ENCODE data around the gene PADI1. TPM values are rescaled to one million over a fixed set of nuclear protein-coding genes. Genes with fewer than 3 reads are reported as not detected.

PADI1 gene
- total and polyA plus RNA-seq, 10 donors, result 0.03 to 0.76 (median 0.31) TPM; not detected in 4

DNA sequence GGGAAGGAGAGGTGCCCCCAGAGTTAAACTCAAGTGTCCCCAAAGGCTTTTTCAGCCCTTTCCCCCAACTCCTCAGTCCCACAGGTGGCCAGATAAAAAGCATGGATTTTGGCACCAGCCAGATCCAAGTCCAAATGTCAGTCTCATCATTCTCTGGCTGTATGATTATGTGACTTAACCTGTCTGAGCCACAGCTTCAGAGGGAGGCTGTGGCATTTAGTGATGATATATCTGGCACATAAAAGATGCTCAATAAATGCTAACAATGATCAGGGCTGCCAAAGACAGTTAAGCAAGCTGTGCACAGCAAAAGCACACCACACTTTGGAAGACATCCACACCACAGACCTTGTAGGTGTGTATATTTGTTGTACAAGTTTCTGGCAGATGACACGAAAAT lies 38.3 kb downstream of the PADI1 start:
- Histone ChIP-seq H3K4me1 (peaks cover 0 to 5% (median 0%) of the 10 kb centered on the region in 6 donors), H3K4me3 (no peak overlapping the region), H3K27me3 (replicated peaks in 1 of 7) (peaks cover 0 to 20% (median 0%) of the 10 kb centered on the region in 7 donors), H3K27ac (no peak overlapping the region), H3K9me3 (no peaks in the 10 kb centered on the region), H3K36me3 (no peaks in the 10 kb centered on the region)
- WGBS, 5 donors, result 71 to 87% (median 83%) methylated on average over 1 of the region's 1 CpG
- TF ChIP-seq CTCF (IDR thresholded peaks at IDR 0.05 in 8 of 11, conservative IDR thresholded peaks at IDR 0.05 in 3 of 11) (no peak), POLR2AphosphoS5 (IDR thresholded peaks at IDR 0.05) (no peak), POLR2A (IDR thresholded peaks at IDR 0.05) (no peak)
- intact Hi-C loops (cut with DNase I; ENCODE audit: low total_unique reads), result no loop called here
- no peak for DNase-seq

GRCh38 chr1:17244821-17245740 lies 40.2 kb downstream of the PADI1 start:
- H3K9me3 ChIP-seq, result no peaks in the 10 kb centered on the region
- H3K4me1 ChIP-seq, result no peaks in the 10 kb centered on the region
- intact Hi-C loops (cut with DNase I; ENCODE audit: low total_unique reads), result no loop called here
- no peak for DNase-seq
- no peaks in the 10 kb centered on the region for H3K36me3 ChIP-seq
- peaks cover 0 to 35% (median 0%) of the 10 kb centered on the region in 7 donors for H3K27me3 ChIP-seq (replicated peaks in 1 of 7)
- H3K27ac ChIP-seq, result no peak overlapping the region
- TF ChIP-seq POLR2A (IDR thresholded peaks at IDR 0.05) (no peak), CTCF (IDR thresholded peaks at IDR 0.05 in 8 of 11, conservative IDR thresholded peaks at IDR 0.05 in 3 of 11) (no peak)
- H3K4me3 ChIP-seq, result no peak overlapping the region
- 60 to 75% (median 69%) methylated on average over 12 to 14 of the region's 14 CpGs for WGBS, 5 donors

GRCh38 chr1:17245816-17246325 lies 40.9 kb downstream of the PADI1 start:
- H3K36me3 ChIP-seq, result no peaks in the 10 kb centered on the region
- H3K9me3 ChIP-seq, result no peaks in the 10 kb centered on the region
- TF ChIP-seq POLR2AphosphoS5 (IDR thresholded peaks at IDR 0.05) (no peak), POLR2A (IDR thresholded peaks at IDR 0.05) (no peak), CTCF (IDR thresholded peaks at IDR 0.05 in 8 of 11, conservative IDR thresholded peaks at IDR 0.05 in 3 of 11) (no peak)
- H3K4me1 ChIP-seq, result no peaks in the 10 kb centered on the region
- 69 to 80% (median 74%) methylated on average over 7 of the region's 7 CpGs for WGBS, 5 donors
- no peak for DNase-seq
- H3K4me3 ChIP-seq, result no peak overlapping the region
- H3K27ac ChIP-seq, result no peak overlapping the region
- H3K27me3 ChIP-seq (replicated peaks in 1 of 7), result peaks cover 0 to 43% (median 3%) of the 10 kb centered on the region in 7 donors
- intact Hi-C loops (cut with DNase I; ENCODE audit: low total_unique reads), result no loop called here

GRCh38 chr1:17246971-17247370 lies 42.0 kb downstream of the PADI1 start:
- intact Hi-C loops (cut with DNase I; ENCODE audit: low total_unique reads), result no loop called here
- WGBS, 5 donors, result 56 to 86% (median 80%) methylated on average over 2 of the region's 2 CpGs
- peaks cover 0 to 47% (median 3%) of the 10 kb centered on the region in 7 donors for H3K27me3 ChIP-seq (replicated peaks in 1 of 7)
- H3K4me3 ChIP-seq, result no peak overlapping the region
- TF ChIP-seq POLR2AphosphoS5 (IDR thresholded peaks at IDR 0.05), result no peak
- TF ChIP-seq POLR2A (IDR thresholded peaks at IDR 0.05), result no peak
- no peak for TF ChIP-seq CTCF (IDR thresholded peaks at IDR 0.05 in 8 of 11, conservative IDR thresholded peaks at IDR 0.05 in 3 of 11)
- H3K4me1 ChIP-seq, result peaks cover 0 to 3% (median 0%) of the 10 kb centered on the region in 6 donors
- H3K9me3 ChIP-seq, result no peaks in the 10 kb centered on the region
- no peak for DNase-seq
- H3K27ac ChIP-seq, result no peak overlapping the region
- no peaks in the 10 kb centered on the region for H3K36me3 ChIP-seq

Measured in spleen (tissue), 11 donors.